HG03097 (cell line): ENCODE results near the gene CPNE2.

ENCODE experiments used
- ATAC-seq: cut with Tn5 transposase; IDR thresholded peaks from one replicate; pipeline ENCODE4 v1.9.1; 2021; ENCODE audit not compliant: unreplicated experiment, low FRiP score

The CPNE2 gene

GRCh38 chr16:57118461-57119084 is 26.2 kb downstream of the CPNE2 start:
- no peak for ATAC-seq

- ATAC-seq, result no peak
Observed at GRCh38 chr16:57123216-57123973, 31.0 kb downstream of the CPNE2 start.

- ATAC-seq, result no peak
Observed at GRCh38 chr16:57123974-57124674, 31.7 kb downstream of the CPNE2 start.

GRCh38 chr16:57125376-57125775 is 33.0 kb downstream of the CPNE2 start:
- no peak for ATAC-seq

- ATAC-seq, result no peak
Observed at GRCh38 chr16:57125969-57126368, 33.6 kb downstream of the CPNE2 start.

GRCh38 chr16:57126411-57126810 is 34.0 kb downstream of the CPNE2 start:
- ATAC-seq, result no peak

- ATAC-seq, result no peak
Observed at GRCh38 chr16:57127037-57127763, 34.8 kb downstream of the CPNE2 start.

- ATAC-seq, result no peak
Observed at GRCh38 chr16:57127836-57128235, 35.5 kb downstream of the CPNE2 start.

GRCh38 chr16:57128771-57129389 is 36.5 kb downstream of the CPNE2 start:
- no peak for ATAC-seq

GRCh38 chr16:57130950-57131321 is 38.6 kb downstream of the CPNE2 start:
- no peak for ATAC-seq

- ATAC-seq, result no peak
Observed at GRCh38 chr16:57131351-57131970, 39.1 kb downstream of the CPNE2 start.

- no peak for ATAC-seq
Observed at GRCh38 chr16:57132470-57132869, 40.1 kb downstream of the CPNE2 start.

GRCh38 chr16:57133031-57133430 is 40.6 kb downstream of the CPNE2 start:
- ATAC-seq, result no peak

GRCh38 chr16:57133886-57134285 is 41.5 kb downstream of the CPNE2 start:
- no peak for ATAC-seq

GRCh38 chr16:57134982-57135381 is 42.6 kb downstream of the CPNE2 start:
- no peak for ATAC-seq

GRCh38 chr16:57137043-57137442 is 44.7 kb downstream of the CPNE2 start:
- no peak for ATAC-seq

- no peak for ATAC-seq
Observed at GRCh38 chr16:57137566-57138273, 45.3 kb downstream of the CPNE2 start.

- ATAC-seq, result no peak
Observed at GRCh38 chr16:57138281-57138935, 46.0 kb downstream of the CPNE2 start.
